Measurements from ENCODE around the gene SLIT1.

The SLIT1 gene

GRCh38 chr10:97069026-97069425, 116.7 kb downstream of the SLIT1 start:
- Histone ChIP-seq H3K9ac (ENCODE audit: low read depth in 1 of 2, low read length in 2 of 2) (no peak overlapping the region), H3K4me1 (ENCODE audit: control insufficient read depth in 1 of 2, insufficient read depth in 2 of 2, low read length in 2 of 2) (no peaks in the 10 kb centered on the region), H3K9me3 (ENCODE audit: control insufficient read depth in 1 of 2, low read length in 2 of 2) (no peaks in the 10 kb centered on the region), H3K27me3 (ENCODE audit: control insufficient read depth in 1 of 2, insufficient read depth in 2 of 2, low read length in 2 of 2) (peaks cover 0 to 10% of the 10 kb centered on the region in 2 donors), H3K36me3 (ENCODE audit: control insufficient read depth in 1 of 2, insufficient read depth in 2 of 2, low read length in 2 of 2) (no peaks in the 10 kb centered on the region), H3K27ac (ENCODE audit: low read depth, low read length) (no peak overlapping the region), H3K4me3 (ENCODE audit: low read depth in 1 of 2, low read length in 2 of 2) (no peak overlapping the region)

GRCh38 chr10:97067716-97068391, 117.9 kb downstream of the SLIT1 start:
- H3K27me3 ChIP-seq (ENCODE audit: control insufficient read depth in 1 of 2, insufficient read depth in 2 of 2, low read length in 2 of 2) = no peaks in the 10 kb centered on the region
- H3K4me1 ChIP-seq (ENCODE audit: control insufficient read depth in 1 of 2, insufficient read depth in 2 of 2, low read length in 2 of 2) = no peaks in the 10 kb centered on the region
- H3K9ac ChIP-seq (ENCODE audit: low read depth in 1 of 2, low read length in 2 of 2) = no peak overlapping the region
- H3K36me3 ChIP-seq (ENCODE audit: control insufficient read depth in 1 of 2, insufficient read depth in 2 of 2, low read length in 2 of 2) = no peaks in the 10 kb centered on the region
- no peak overlapping the region for H3K4me3 ChIP-seq (ENCODE audit: low read depth in 1 of 2, low read length in 2 of 2)
- no peak overlapping the region for H3K27ac ChIP-seq (ENCODE audit: low read depth, low read length)
- no peaks in the 10 kb centered on the region for H3K9me3 ChIP-seq (ENCODE audit: control insufficient read depth in 1 of 2, low read length in 2 of 2)

- Histone ChIP-seq H3K9me3 (ENCODE audit: control insufficient read depth in 1 of 2, low read length in 2 of 2) (no peaks in the 10 kb centered on the region), H3K4me3 (ENCODE audit: low read depth in 1 of 2, low read length in 2 of 2) (no peak overlapping the region), H3K27me3 (ENCODE audit: control insufficient read depth in 1 of 2, insufficient read depth in 2 of 2, low read length in 2 of 2) (no peaks in the 10 kb centered on the region), H3K27ac (ENCODE audit: low read depth, low read length) (no peak overlapping the region), H3K36me3 (ENCODE audit: control insufficient read depth in 1 of 2, insufficient read depth in 2 of 2, low read length in 2 of 2) (no peaks in the 10 kb centered on the region), H3K4me1 (ENCODE audit: control insufficient read depth in 1 of 2, insufficient read depth in 2 of 2, low read length in 2 of 2) (no peaks in the 10 kb centered on the region), H3K9ac (ENCODE audit: low read depth in 1 of 2, low read length in 2 of 2) (no peak overlapping the region)
These were observed 118.7 kb downstream of the SLIT1 start for GRCh38 chr10:97066877-97067555.

- H3K4me3 ChIP-seq (ENCODE audit: low read depth in 1 of 2, low read length in 2 of 2) = no peak overlapping the region
- no peak overlapping the region for H3K9ac ChIP-seq (ENCODE audit: low read depth in 1 of 2, low read length in 2 of 2)
- no peaks in the 10 kb centered on the region for H3K36me3 ChIP-seq (ENCODE audit: control insufficient read depth in 1 of 2, insufficient read depth in 2 of 2, low read length in 2 of 2)
- H3K27me3 ChIP-seq (ENCODE audit: control insufficient read depth in 1 of 2, insufficient read depth in 2 of 2, low read length in 2 of 2) = no peaks in the 10 kb centered on the region
- H3K27ac ChIP-seq (ENCODE audit: low read depth, low read length) = no peak overlapping the region
- no peaks in the 10 kb centered on the region for H3K9me3 ChIP-seq (ENCODE audit: control insufficient read depth in 1 of 2, low read length in 2 of 2)
- no peaks in the 10 kb centered on the region for H3K4me1 ChIP-seq (ENCODE audit: control insufficient read depth in 1 of 2, insufficient read depth in 2 of 2, low read length in 2 of 2)
These were observed 119.8 kb downstream of the SLIT1 start for GRCh38 chr10:97065686-97066660.

- Histone ChIP-seq H3K27me3 (ENCODE audit: control insufficient read depth in 1 of 2, insufficient read depth in 2 of 2, low read length in 2 of 2) (no peaks in the 10 kb centered on the region), H3K4me1 (ENCODE audit: control insufficient read depth in 1 of 2, insufficient read depth in 2 of 2, low read length in 2 of 2) (no peaks in the 10 kb centered on the region), H3K36me3 (ENCODE audit: control insufficient read depth in 1 of 2, insufficient read depth in 2 of 2, low read length in 2 of 2) (no peaks in the 10 kb centered on the region), H3K27ac (ENCODE audit: low read depth, low read length) (no peak overlapping the region), H3K9me3 (ENCODE audit: control insufficient read depth in 1 of 2, low read length in 2 of 2) (no peaks in the 10 kb centered on the region), H3K9ac (ENCODE audit: low read depth in 1 of 2, low read length in 2 of 2) (no peak overlapping the region), H3K4me3 (ENCODE audit: low read depth in 1 of 2, low read length in 2 of 2) (no peak overlapping the region)
These were observed 120.6 kb downstream of the SLIT1 start for GRCh38 chr10:97065128-97065527.

GRCh38 chr10:97063983-97064837, 121.5 kb downstream of the SLIT1 start:
- Histone ChIP-seq H3K27ac (ENCODE audit: low read depth, low read length) (no peak overlapping the region), H3K36me3 (ENCODE audit: control insufficient read depth in 1 of 2, insufficient read depth in 2 of 2, low read length in 2 of 2) (no peaks in the 10 kb centered on the region), H3K4me1 (ENCODE audit: control insufficient read depth in 1 of 2, insufficient read depth in 2 of 2, low read length in 2 of 2) (no peaks in the 10 kb centered on the region), H3K9me3 (ENCODE audit: control insufficient read depth in 1 of 2, low read length in 2 of 2) (no peaks in the 10 kb centered on the region), H3K4me3 (ENCODE audit: low read depth in 1 of 2, low read length in 2 of 2) (no peak overlapping the region), H3K27me3 (ENCODE audit: control insufficient read depth in 1 of 2, insufficient read depth in 2 of 2, low read length in 2 of 2) (no peaks in the 10 kb centered on the region), H3K9ac (ENCODE audit: low read depth in 1 of 2, low read length in 2 of 2) (no peak overlapping the region)

GRCh38 chr10:97063271-97063982, 122.3 kb downstream of the SLIT1 start:
- Histone ChIP-seq H3K27me3 (ENCODE audit: control insufficient read depth in 1 of 2, insufficient read depth in 2 of 2, low read length in 2 of 2) (no peaks in the 10 kb centered on the region), H3K4me3 (ENCODE audit: low read depth in 1 of 2, low read length in 2 of 2) (no peak overlapping the region), H3K27ac (ENCODE audit: low read depth, low read length) (no peak overlapping the region), H3K9me3 (ENCODE audit: control insufficient read depth in 1 of 2, low read length in 2 of 2) (no peaks in the 10 kb centered on the region), H3K36me3 (ENCODE audit: control insufficient read depth in 1 of 2, insufficient read depth in 2 of 2, low read length in 2 of 2) (no peaks in the 10 kb centered on the region), H3K9ac (ENCODE audit: low read depth in 1 of 2, low read length in 2 of 2) (no peak overlapping the region), H3K4me1 (ENCODE audit: control insufficient read depth in 1 of 2, insufficient read depth in 2 of 2, low read length in 2 of 2) (no peaks in the 10 kb centered on the region)

- no peaks in the 10 kb centered on the region for H3K27me3 ChIP-seq (ENCODE audit: control insufficient read depth in 1 of 2, insufficient read depth in 2 of 2, low read length in 2 of 2)
- no peak overlapping the region for H3K9ac ChIP-seq (ENCODE audit: low read depth in 1 of 2, low read length in 2 of 2)
- H3K4me3 ChIP-seq (ENCODE audit: low read depth in 1 of 2, low read length in 2 of 2) = no peak overlapping the region
- H3K36me3 ChIP-seq (ENCODE audit: control insufficient read depth in 1 of 2, insufficient read depth in 2 of 2, low read length in 2 of 2) = no peaks in the 10 kb centered on the region
- no peaks in the 10 kb centered on the region for H3K9me3 ChIP-seq (ENCODE audit: control insufficient read depth in 1 of 2, low read length in 2 of 2)
- H3K4me1 ChIP-seq (ENCODE audit: control insufficient read depth in 1 of 2, insufficient read depth in 2 of 2, low read length in 2 of 2) = peaks cover 0 to 4% of the 10 kb centered on the region in 2 donors
- H3K27ac ChIP-seq (ENCODE audit: low read depth, low read length) = no peak overlapping the region
These were observed 123.3 kb downstream of the SLIT1 start for GRCh38 chr10:97062456-97062855.

GRCh38 chr10:97062046-97062445, 123.7 kb downstream of the SLIT1 start:
- H3K27ac ChIP-seq (ENCODE audit: low read depth, low read length) = no peak overlapping the region
- H3K36me3 ChIP-seq (ENCODE audit: control insufficient read depth in 1 of 2, insufficient read depth in 2 of 2, low read length in 2 of 2) = no peaks in the 10 kb centered on the region
- no peak overlapping the region for H3K4me3 ChIP-seq (ENCODE audit: low read depth in 1 of 2, low read length in 2 of 2)
- peaks cover 0 to 4% of the 10 kb centered on the region in 2 donors for H3K4me1 ChIP-seq (ENCODE audit: control insufficient read depth in 1 of 2, insufficient read depth in 2 of 2, low read length in 2 of 2)
- no peak overlapping the region for H3K9ac ChIP-seq (ENCODE audit: low read depth in 1 of 2, low read length in 2 of 2)
- no peaks in the 10 kb centered on the region for H3K27me3 ChIP-seq (ENCODE audit: control insufficient read depth in 1 of 2, insufficient read depth in 2 of 2, low read length in 2 of 2)
- H3K9me3 ChIP-seq (ENCODE audit: control insufficient read depth in 1 of 2, low read length in 2 of 2) = no peaks in the 10 kb centered on the region
